Measurements from ENCODE around the gene ZC3H12D. TPM values are rescaled to one million over a fixed set of nuclear protein-coding genes. Genes with fewer than 3 reads are reported as not detected.

Gene ZC3H12D
- total and polyA plus RNA-seq, 2 experiments from 2014 or later = 0.24 to 0.72 TPM

DNA sequence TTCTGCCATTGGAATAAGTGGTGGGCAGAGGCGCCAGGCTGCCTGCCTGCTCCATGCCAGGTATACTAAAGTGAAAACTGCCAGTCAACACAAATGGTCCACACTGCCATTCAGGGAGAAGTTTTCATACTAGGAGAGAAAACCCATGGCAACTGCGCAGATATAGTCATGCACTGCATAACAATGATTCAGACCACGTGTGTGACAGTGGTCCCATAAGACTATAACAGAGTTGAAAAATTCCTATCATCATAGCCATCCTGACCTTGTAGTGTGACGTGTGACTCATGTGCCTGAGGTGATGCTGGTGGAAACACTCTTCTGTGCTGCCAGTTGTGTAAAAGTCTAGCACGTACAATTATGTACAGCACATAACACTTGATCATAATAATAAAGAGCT lies 25.1 kb downstream of the ZC3H12D start:
- no peak for DNase-seq (ENCODE audit: low read depth in 1 of 2, low spot score in 1 of 2)
- H3K4me1 ChIP-seq (ENCODE audit: low read depth) = no peaks in the 10 kb centered on the region
- no peaks in the 10 kb centered on the region for H3K9me3 ChIP-seq (ENCODE audit: low read depth)
- no peak overlapping the region for H3K27ac ChIP-seq
- TF ChIP-seq, protein P1, sequence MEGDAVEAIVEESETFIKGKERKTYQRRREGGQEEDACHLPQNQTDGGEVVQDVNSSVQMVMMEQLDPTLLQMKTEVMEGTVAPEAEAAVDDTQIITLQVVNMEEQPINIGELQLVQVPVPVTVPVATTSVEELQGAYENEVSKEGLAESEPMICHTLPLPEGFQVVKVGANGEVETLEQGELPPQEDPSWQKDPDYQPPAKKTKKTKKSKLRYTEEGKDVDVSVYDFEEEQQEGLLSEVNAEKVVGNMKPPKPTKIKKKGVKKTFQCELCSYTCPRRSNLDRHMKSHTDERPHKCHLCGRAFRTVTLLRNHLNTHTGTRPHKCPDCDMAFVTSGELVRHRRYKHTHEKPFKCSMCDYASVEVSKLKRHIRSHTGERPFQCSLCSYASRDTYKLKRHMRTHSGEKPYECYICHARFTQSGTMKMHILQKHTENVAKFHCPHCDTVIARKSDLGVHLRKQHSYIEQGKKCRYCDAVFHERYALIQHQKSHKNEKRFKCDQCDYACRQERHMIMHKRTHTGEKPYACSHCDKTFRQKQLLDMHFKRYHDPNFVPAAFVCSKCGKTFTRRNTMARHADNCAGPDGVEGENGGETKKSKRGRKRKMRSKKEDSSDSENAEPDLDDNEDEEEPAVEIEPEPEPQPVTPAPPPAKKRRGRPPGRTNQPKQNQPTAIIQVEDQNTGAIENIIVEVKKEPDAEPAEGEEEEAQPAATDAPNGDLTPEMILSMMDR (IDR thresholded peaks at IDR 0.05; ENCODE audit: low read depth, low read length) = no peak
- H3K36me3 ChIP-seq = no peaks in the 10 kb centered on the region
- no peak overlapping the region for H3K4me3 ChIP-seq
- no peaks in the 10 kb centered on the region for H3K27me3 ChIP-seq

DNA sequence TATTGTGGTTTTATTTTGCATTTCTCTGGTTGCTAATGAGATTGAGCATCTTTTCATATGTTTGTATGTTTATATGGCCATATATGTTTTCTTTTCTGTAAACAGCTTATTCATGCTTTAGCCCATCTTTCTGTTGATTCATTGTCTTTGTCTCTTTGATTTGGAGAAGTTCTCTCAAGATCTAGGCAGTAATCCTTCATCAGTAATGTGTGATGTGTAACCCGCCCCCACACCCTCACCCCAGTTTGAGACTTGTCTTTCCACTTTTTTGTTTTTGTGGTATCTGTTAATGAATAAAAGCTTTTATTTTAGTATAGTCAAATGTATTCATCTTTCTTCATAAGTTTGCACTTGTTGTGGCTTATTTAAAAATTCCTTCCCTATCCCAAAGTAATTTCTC lies 26.0 kb downstream of the ZC3H12D start:
- DNase-seq (ENCODE audit: low read depth in 1 of 2, low spot score in 1 of 2) = no peak
- TF ChIP-seq, protein P1 (IDR thresholded peaks at IDR 0.05; ENCODE audit: low read depth, low read length) = no peak
- no peak overlapping the region for H3K4me3 ChIP-seq
- H3K27ac ChIP-seq = no peak overlapping the region
- H3K4me1 ChIP-seq (ENCODE audit: low read depth) = no peaks in the 10 kb centered on the region
- no peaks in the 10 kb centered on the region for H3K27me3 ChIP-seq
- H3K9me3 ChIP-seq (ENCODE audit: low read depth) = no peaks in the 10 kb centered on the region
- H3K36me3 ChIP-seq = no peaks in the 10 kb centered on the region

- Histone ChIP-seq H3K9me3 (ENCODE audit: low read depth) (no peaks in the 10 kb centered on the region), H3K27me3 (no peaks in the 10 kb centered on the region), H3K36me3 (no peaks in the 10 kb centered on the region), H3K4me1 (ENCODE audit: low read depth) (no peaks in the 10 kb centered on the region), H3K27ac (no peak overlapping the region), H3K4me3 (no peak overlapping the region)
- TF ChIP-seq, protein P1 (IDR thresholded peaks at IDR 0.05; ENCODE audit: low read depth, low read length) = no peak
- no peak for DNase-seq (ENCODE audit: low read depth in 1 of 2, low spot score in 1 of 2)
These were observed 26.6 kb downstream of the ZC3H12D start for GRCh38 chr6:149458196-149458595.

DNA sequence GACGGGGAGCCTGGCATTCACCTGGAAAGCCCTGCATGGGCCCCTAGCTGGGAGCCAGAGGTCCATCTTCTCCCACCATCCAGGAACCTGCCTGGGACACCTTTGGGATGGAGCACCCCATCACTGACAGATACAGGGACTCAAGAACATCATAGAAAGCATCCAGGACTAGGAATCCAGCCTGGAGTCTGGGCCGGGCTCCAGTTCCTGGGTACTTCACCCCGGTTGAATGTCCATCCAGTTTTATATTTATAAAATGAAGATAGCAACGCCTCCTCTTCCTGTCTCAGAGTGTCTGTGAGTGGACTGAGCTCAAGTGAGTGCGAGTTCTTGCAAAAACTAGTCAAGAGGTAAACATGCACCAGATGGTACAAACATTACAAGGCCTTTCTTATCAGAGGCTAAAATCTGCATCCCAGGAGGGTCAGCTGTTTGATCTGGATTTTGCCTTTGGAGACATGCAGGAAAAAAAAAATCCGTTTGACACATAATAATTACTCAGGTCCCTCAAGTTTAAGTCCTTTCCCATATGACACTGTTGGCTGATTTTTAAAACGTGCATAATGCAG lies 27.4 kb downstream of the ZC3H12D start:
- Histone ChIP-seq H3K9me3 (ENCODE audit: low read depth) (no peaks in the 10 kb centered on the region), H3K27ac (no peak overlapping the region), H3K27me3 (peaks cover 5% of the 10 kb centered on the region), H3K4me3 (no peak overlapping the region), H3K4me1 (ENCODE audit: low read depth) (no peaks in the 10 kb centered on the region), H3K36me3 (no peaks in the 10 kb centered on the region)
- TF ChIP-seq, protein P1 (IDR thresholded peaks at IDR 0.05; ENCODE audit: low read depth, low read length) = no peak
- peak in 1 of 2 donors; percentile 35 for DNase-seq (ENCODE audit: low read depth in 1 of 2, low spot score in 1 of 2)

GRCh38 chr6:149456311-149457021 lies 28.3 kb downstream of the ZC3H12D start:
- H3K4me3 ChIP-seq = no peak overlapping the region
- no peaks in the 10 kb centered on the region for H3K9me3 ChIP-seq (ENCODE audit: low read depth)
- peaks cover 14% of the 10 kb centered on the region for H3K27me3 ChIP-seq
- TF ChIP-seq, protein P1 (IDR thresholded peaks at IDR 0.05; ENCODE audit: low read depth, low read length) = no peak
- no peaks in the 10 kb centered on the region for H3K36me3 ChIP-seq
- no peak overlapping the region for H3K27ac ChIP-seq
- no peaks in the 10 kb centered on the region for H3K4me1 ChIP-seq (ENCODE audit: low read depth)
- DNase-seq (ENCODE audit: low read depth in 1 of 2, low spot score in 1 of 2) = no peak

All from cardiac muscle cell (in vitro differentiated cells and primary cell).